Measurements from ENCODE around the gene LAMA2. TPM values are rescaled to one million over a fixed set of nuclear protein-coding genes. Genes with fewer than 3 reads are reported as not detected.
"Not testable (repeated sequence)": the region's sequence is repeated elsewhere in the genome, so short reads cannot be mapped to it uniquely, and the experiment has no call there.

LAMA2 gene
- total RNA-seq, 1 donor from 2014 or later, result 11.4 TPM

GRCh38 chr6:129162605-129163004 lies 279.7 kb downstream of the LAMA2 start:
- DNase-seq (ENCODE audit: low spot score in 2 of 2), result no peak
- no peak for FAIRE-seq

GRCh38 chr6:129163551-129163950 lies 280.6 kb downstream of the LAMA2 start:
- no peak for FAIRE-seq
- no peak for DNase-seq (ENCODE audit: low spot score in 2 of 2)

GRCh38 chr6:129164032-129164431 lies 281.1 kb downstream of the LAMA2 start:
- FAIRE-seq (no peak), DNase-seq (ENCODE audit: low spot score in 2 of 2) (no peak)

- not testable (repeated sequence) for FAIRE-seq; DNase-seq (ENCODE audit: low spot score in 2 of 2)
These were observed 289.5 kb downstream of the LAMA2 start for GRCh38 chr6:129172279-129172995.

GRCh38 chr6:129175066-129175465 lies 292.1 kb downstream of the LAMA2 start:
- FAIRE-seq (no peak), DNase-seq (ENCODE audit: low spot score in 2 of 2) (no peak)

- no peak for FAIRE-seq
- no peak for DNase-seq (ENCODE audit: low spot score in 2 of 2)
These were observed 294.9 kb downstream of the LAMA2 start for GRCh38 chr6:129177801-129178200.

- no peak for DNase-seq (ENCODE audit: low spot score in 2 of 2)
- FAIRE-seq, result no peak
These were observed 296.3 kb downstream of the LAMA2 start for GRCh38 chr6:129179283-129179682.

GRCh38 chr6:129181001-129181400 lies 298.1 kb downstream of the LAMA2 start:
- no peak for FAIRE-seq
- no peak for DNase-seq (ENCODE audit: low spot score in 2 of 2)

GRCh38 chr6:129183187-129183591 lies 300.3 kb downstream of the LAMA2 start:
- DNase-seq (ENCODE audit: low spot score in 2 of 2), result no peak
- FAIRE-seq, result no peak

GRCh38 chr6:129183681-129184301 lies 300.9 kb downstream of the LAMA2 start:
- no peak for FAIRE-seq
- no peak for DNase-seq (ENCODE audit: low spot score in 2 of 2)

GRCh38 chr6:129184324-129184723 lies 301.4 kb downstream of the LAMA2 start:
- FAIRE-seq (no peak), DNase-seq (ENCODE audit: low spot score in 2 of 2) (no peak)

GRCh38 chr6:129184808-129185366 lies 301.9 kb downstream of the LAMA2 start:
- FAIRE-seq, result no peak

GRCh38 chr6:129186988-129187387 lies 304.1 kb downstream of the LAMA2 start:
- no peak for FAIRE-seq
- DNase-seq (ENCODE audit: low spot score in 2 of 2), result no peak

More at GRCh38 chr6:129184808-129185366, 301.9 kb downstream of the LAMA2 start:
- no peak for DNase-seq (ENCODE audit: low spot score in 2 of 2)

GRCh38 chr6:129188306-129188705 lies 305.4 kb downstream of the LAMA2 start:
- FAIRE-seq (no peak), DNase-seq (ENCODE audit: low spot score in 2 of 2) (no peak)

- no peak for DNase-seq (ENCODE audit: low spot score in 2 of 2)
- no peak for FAIRE-seq
These were observed 305.9 kb downstream of the LAMA2 start for GRCh38 chr6:129188795-129189194.

- no peak for DNase-seq (ENCODE audit: low spot score in 2 of 2)
- FAIRE-seq, result no peak
These were observed 306.3 kb downstream of the LAMA2 start for GRCh38 chr6:129189266-129189665.

GRCh38 chr6:129191235-129191634 lies 308.3 kb downstream of the LAMA2 start:
- no peak for DNase-seq (ENCODE audit: low spot score in 2 of 2)
- FAIRE-seq, result no peak

GRCh38 chr6:129192458-129192989 lies 309.6 kb downstream of the LAMA2 start:
- DNase-seq (ENCODE audit: low spot score in 2 of 2) (no peak), FAIRE-seq (peak; percentile 10)

- DNase-seq (ENCODE audit: low spot score in 2 of 2), result no peak
- FAIRE-seq, result no peak
These were observed 311.5 kb downstream of the LAMA2 start for GRCh38 chr6:129194306-129194941.

- no peak for FAIRE-seq
- no peak for DNase-seq (ENCODE audit: low spot score in 2 of 2)
These were observed 312.2 kb downstream of the LAMA2 start for GRCh38 chr6:129195161-129195560.

GRCh38 chr6:129195643-129196042 lies 312.7 kb downstream of the LAMA2 start:
- DNase-seq (ENCODE audit: low spot score in 2 of 2) (no peak), FAIRE-seq (no peak)
